ENCODE results near the gene HELZ. TPM values are rescaled to one million over a fixed set of nuclear protein-coding genes. Genes with fewer than 3 reads are reported as not detected.

Gene HELZ
- total RNA-seq, 1 experiment from 2014 or later = 16.9 TPM

DNA sequence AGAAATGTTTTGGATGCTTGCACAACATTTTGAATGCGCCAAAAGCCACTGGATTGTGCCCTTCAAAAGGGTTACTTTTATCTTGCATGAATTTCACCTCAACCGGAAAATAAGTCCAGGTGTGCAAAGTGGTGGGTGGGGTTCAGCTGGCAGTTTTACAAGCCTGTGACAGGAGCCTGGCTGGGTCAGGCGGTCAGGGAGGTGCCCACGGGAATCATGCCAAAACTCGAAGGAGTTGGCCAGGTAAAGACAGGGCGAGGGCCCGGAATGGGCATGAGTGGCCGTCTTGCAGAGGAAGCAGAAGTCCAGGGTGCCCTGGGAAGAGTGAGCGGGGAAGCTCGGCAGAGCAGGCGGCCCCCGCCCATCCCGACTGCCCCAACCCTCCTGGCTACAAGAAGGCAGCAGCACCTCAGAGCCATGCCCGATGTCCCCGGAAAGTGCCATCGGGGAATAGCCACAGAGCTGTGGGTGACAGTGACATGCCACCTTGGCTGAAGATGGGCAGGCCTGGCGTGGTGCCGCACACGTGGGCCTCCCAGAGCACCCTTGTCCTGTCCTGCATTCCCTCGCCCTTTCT is 219.7 kb downstream of the HELZ start:
- DNase-seq (ENCODE audit: low read depth) = no peak

DNA sequence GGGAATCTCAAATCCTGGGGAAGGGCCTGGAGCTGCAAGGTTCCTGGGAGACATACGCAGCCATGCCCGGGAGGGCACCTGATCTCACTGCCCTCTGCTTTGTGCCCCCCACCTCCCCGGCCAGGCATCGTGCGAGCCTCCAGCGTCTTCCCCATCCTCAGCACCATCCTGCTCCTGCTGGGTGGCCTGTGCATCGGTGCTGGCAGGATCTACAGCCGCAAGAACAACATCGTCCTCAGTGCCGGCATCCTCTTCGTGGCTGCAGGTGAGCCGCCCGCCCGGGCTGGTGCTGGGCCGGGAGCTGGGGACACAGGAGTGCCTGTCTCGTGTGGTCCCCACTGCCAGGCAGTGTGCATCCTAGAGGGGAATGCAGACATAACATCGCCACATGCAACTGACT is 220.3 kb downstream of the HELZ start:
- no peak for DNase-seq (ENCODE audit: low read depth)

DNA sequence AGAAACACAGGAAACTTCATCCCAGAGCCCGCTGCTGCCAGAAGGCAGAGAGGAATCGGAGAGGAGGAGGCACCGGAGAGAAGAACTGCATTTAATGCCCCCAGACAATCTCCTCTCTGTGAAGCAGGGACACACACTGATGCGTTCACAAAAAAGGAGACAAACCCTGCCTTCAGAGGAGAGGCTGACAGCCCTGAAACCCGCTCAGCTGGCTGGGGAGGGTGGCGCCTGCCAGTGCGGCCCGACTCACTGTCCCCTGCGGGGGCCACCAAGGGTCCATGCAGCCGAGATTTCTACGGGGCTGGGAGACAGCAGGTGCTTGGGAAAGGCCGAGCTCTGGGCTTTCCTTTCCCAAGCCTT is 222.6 kb downstream of the HELZ start:
- DNase-seq (ENCODE audit: low read depth) = no peak

DNA sequence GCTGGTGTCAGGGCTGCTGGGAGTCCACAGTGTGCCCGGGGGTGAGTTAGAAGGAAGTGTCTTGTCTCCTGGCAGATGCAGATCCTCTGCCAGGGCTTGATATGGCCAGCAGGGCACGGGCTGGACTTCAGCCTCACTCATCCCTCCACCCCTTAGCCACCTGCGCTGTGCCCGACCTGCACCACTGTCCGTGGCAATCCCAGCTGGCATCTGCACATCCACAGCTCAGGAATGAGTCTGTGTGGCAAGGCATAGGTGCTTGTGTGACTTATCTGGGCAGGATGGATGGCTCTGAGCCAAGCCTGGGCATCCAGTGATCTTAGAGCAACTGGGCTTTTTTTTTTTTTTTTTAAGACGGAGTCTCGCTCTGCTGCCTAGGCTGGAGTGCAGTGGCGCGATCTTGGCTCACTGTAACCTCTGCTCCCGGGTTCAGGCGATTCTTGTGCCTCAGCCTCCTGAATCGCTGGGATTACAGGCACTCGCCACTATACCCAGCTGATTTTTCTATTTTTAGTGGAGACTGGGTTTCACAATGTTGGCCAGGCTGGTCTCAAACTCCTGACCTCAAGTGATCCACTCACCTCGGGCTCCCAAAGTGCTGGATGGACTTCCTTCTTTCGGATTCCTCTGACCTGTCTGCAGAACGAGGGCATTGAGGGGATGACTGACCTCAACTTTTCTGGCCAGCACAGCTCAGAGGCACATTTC is 223.1 kb downstream of the HELZ start:
- DNase-seq (ENCODE audit: low read depth) = no peak

DNA sequence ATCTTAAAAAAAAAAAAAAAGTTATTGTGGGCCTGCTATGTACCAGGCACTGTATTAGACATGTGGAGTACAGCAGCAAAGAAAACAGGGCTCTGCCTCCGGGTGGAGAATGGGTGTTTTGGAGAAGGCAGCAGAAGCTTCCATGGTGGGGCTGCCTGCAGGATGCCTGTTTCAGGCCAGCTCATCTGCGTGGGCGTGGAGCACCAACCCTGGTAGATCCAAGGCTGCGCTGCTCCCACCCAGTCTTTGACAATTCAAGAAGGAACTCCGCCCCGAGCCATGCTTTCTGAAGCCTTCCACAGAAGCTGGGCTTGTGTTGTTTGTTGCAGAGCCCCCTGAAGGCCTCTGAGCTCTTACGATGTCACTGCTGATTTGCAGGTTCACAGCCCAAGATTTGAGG is 223.8 kb downstream of the HELZ start:
- peak; percentile 35 for DNase-seq (ENCODE audit: low read depth)

Other genes with a start within 250 kb of the HELZ start
- not detected in 2 replicates for gene CACNG1, start 200.6 kb downstream of the HELZ start, total RNA-seq (2014; rRNA removed; shearing (Covaris generic))
- gene PSMD12, start 121.4 kb upstream of the HELZ start, total RNA-seq (2014; rRNA removed; shearing (Covaris generic)) = 77.3 and 78.0 TPM in 2 replicates
- gene PITPNC1, start 132.1 kb upstream of the HELZ start, total RNA-seq (2014; rRNA removed; shearing (Covaris generic)) = 6.9 and 8.4 TPM in 2 replicates

Measured in Daoy (cell line).